ENCODE data around the gene CBFA2T2.
"Not testable (repeated sequence)": the region's sequence is repeated elsewhere in the genome, so short reads cannot be mapped to it uniquely, and the experiment has no call there.

CBFA2T2 gene

GRCh38 chr20:33560026-33560425 is 70.1 kb downstream of the CBFA2T2 start:
- Histone ChIP-seq H3K27ac (ENCODE audit: low read depth in 2 of 2, low read length in 2 of 2) (peak overlapping the region in 1 of 2 donors; percentile 5), H3K4me1 (ENCODE audit: control insufficient read depth in 2 of 2, insufficient read depth in 2 of 2, low read length in 2 of 2) (peaks cover 9 to 21% of the 10 kb centered on the region in 2 donors)

GRCh38 chr20:33561053-33561452 is 71.2 kb downstream of the CBFA2T2 start:
- H3K36me3 ChIP-seq (ENCODE audit: control insufficient read depth in 2 of 2, insufficient read depth in 2 of 2, low read length in 2 of 2); H3K9me3 ChIP-seq (ENCODE audit: control insufficient read depth in 2 of 2, low read length in 2 of 2); H3K27me3 ChIP-seq (ENCODE audit: control insufficient read depth in 2 of 2, insufficient read depth in 2 of 2, low read length in 2 of 2); H3K4me3 ChIP-seq (ENCODE audit: low read length in 2 of 2); H3K9ac ChIP-seq (ENCODE audit: low read depth in 1 of 2, low read length in 2 of 2); H3K27ac ChIP-seq (ENCODE audit: low read depth in 2 of 2, low read length in 2 of 2): not testable (repeated sequence)
- peaks cover 4 to 14% of the 10 kb centered on the region in 2 donors for H3K4me1 ChIP-seq (ENCODE audit: control insufficient read depth in 2 of 2, insufficient read depth in 2 of 2, low read length in 2 of 2)

More at GRCh38 chr20:33560026-33560425, 70.1 kb downstream of the CBFA2T2 start:
- Histone ChIP-seq H3K4me3 (ENCODE audit: low read length in 2 of 2) (no peak overlapping the region), H3K36me3 (ENCODE audit: control insufficient read depth in 2 of 2, insufficient read depth in 2 of 2, low read length in 2 of 2) (peaks cover 0 to 3% of the 10 kb centered on the region in 2 donors), H3K9ac (ENCODE audit: low read depth in 1 of 2, low read length in 2 of 2) (no peak overlapping the region), H3K27me3 (ENCODE audit: control insufficient read depth in 2 of 2, insufficient read depth in 2 of 2, low read length in 2 of 2) (no peaks in the 10 kb centered on the region), H3K9me3 (ENCODE audit: control insufficient read depth in 2 of 2, low read length in 2 of 2) (no peaks in the 10 kb centered on the region)

GRCh38 chr20:33561692-33562601 is 72.1 kb downstream of the CBFA2T2 start:
- H3K9ac ChIP-seq (ENCODE audit: low read depth in 1 of 2, low read length in 2 of 2) = peak overlapping the region; percentile 41 to 63
- H3K9me3 ChIP-seq (ENCODE audit: control insufficient read depth in 2 of 2, low read length in 2 of 2) = no peaks in the 10 kb centered on the region
- H3K4me1 ChIP-seq (ENCODE audit: control insufficient read depth in 2 of 2, insufficient read depth in 2 of 2, low read length in 2 of 2) = peaks cover 4 to 19% of the 10 kb centered on the region in 2 donors
- H3K27ac ChIP-seq (ENCODE audit: low read depth in 2 of 2, low read length in 2 of 2) = peak overlapping the region; percentile 54 to 73
- peak overlapping the region; percentile 37 to 56 for H3K4me3 ChIP-seq (ENCODE audit: low read length in 2 of 2)
- no peaks in the 10 kb centered on the region for H3K36me3 ChIP-seq (ENCODE audit: control insufficient read depth in 2 of 2, insufficient read depth in 2 of 2, low read length in 2 of 2)
- no peaks in the 10 kb centered on the region for H3K27me3 ChIP-seq (ENCODE audit: control insufficient read depth in 2 of 2, insufficient read depth in 2 of 2, low read length in 2 of 2)

DNA sequence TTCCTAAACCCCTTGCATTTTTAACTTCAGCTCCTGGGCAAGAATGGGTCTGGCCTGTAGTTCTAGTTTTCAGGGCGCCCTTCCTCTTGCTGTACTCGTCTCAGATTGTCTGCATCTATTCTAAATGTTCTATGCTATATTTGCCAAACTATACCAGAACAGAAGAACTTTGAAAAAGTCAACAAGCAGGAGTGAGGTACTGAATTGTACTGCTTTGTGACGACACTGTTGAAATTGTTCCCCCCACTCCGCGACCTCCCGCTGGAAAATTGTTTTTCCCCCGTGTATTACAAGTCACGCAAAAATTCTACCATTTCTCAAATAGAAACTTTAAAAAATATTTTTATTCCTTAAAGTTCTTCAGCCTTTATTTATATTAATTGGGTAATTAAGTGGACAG is 73.9 kb downstream of the CBFA2T2 start:
- H3K27me3 ChIP-seq (ENCODE audit: control insufficient read depth in 2 of 2, insufficient read depth in 2 of 2, low read length in 2 of 2) = no peaks in the 10 kb centered on the region
- H3K4me3 ChIP-seq (ENCODE audit: low read length in 2 of 2) = no peak overlapping the region
- H3K4me1 ChIP-seq (ENCODE audit: control insufficient read depth in 2 of 2, insufficient read depth in 2 of 2, low read length in 2 of 2) = peaks cover 11 to 21% of the 10 kb centered on the region in 2 donors
- no peak overlapping the region for H3K9ac ChIP-seq (ENCODE audit: low read depth in 1 of 2, low read length in 2 of 2)
- H3K9me3 ChIP-seq (ENCODE audit: control insufficient read depth in 2 of 2, low read length in 2 of 2) = no peaks in the 10 kb centered on the region
- H3K36me3 ChIP-seq (ENCODE audit: control insufficient read depth in 2 of 2, insufficient read depth in 2 of 2, low read length in 2 of 2) = no peaks in the 10 kb centered on the region
- H3K27ac ChIP-seq (ENCODE audit: low read depth in 2 of 2, low read length in 2 of 2) = no peak overlapping the region

DNA sequence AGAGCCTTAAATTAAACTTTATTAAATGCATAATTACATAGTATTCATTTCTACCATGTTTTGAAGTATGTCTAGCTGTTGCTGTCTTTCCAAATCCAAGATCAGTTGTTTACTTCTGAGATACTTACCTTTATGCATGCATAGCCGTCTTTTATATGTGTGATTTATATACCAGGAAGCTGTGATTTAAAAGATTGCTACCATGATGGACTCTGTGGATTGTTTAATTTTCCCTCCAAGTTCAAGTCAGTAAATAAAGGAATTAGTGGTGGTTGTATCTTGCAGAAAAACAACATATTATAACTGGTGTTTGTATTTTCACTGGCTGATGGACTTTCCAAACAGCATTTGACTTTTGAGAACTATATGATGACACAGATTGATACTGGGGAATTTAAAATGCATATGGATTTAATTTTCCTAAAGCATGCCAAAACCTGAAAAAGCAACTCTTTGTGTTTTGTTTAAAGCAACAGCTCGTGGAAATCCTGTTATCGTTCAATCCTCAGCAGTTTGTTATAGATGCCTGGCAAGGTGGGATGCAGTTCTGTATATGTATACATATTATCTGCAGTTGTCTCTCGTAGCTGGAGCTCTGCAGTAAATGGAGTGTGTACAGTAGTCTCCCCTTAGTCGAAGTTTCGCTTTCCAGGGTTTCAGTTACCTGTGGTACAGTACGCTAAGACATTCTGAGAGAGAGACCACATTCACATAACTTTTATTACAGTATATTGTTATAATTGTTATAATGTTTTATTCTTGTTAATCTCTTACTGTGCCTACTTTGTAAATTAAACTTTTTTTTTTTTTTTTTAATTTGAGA is 77.1 kb downstream of the CBFA2T2 start:
- no peaks in the 10 kb centered on the region for H3K36me3 ChIP-seq (ENCODE audit: control insufficient read depth in 2 of 2, insufficient read depth in 2 of 2, low read length in 2 of 2)
- H3K27me3 ChIP-seq (ENCODE audit: control insufficient read depth in 2 of 2, insufficient read depth in 2 of 2, low read length in 2 of 2) = no peaks in the 10 kb centered on the region
- peaks cover 14 to 15% of the 10 kb centered on the region in 2 donors for H3K4me1 ChIP-seq (ENCODE audit: control insufficient read depth in 2 of 2, insufficient read depth in 2 of 2, low read length in 2 of 2)
- H3K4me3 ChIP-seq (ENCODE audit: low read length in 2 of 2) = peak overlapping the region; percentile 33 to 39
- H3K27ac ChIP-seq (ENCODE audit: low read depth in 2 of 2, low read length in 2 of 2) = peak overlapping the region in 1 of 2 donors; percentile 3
- H3K9me3 ChIP-seq (ENCODE audit: control insufficient read depth in 2 of 2, low read length in 2 of 2) = no peaks in the 10 kb centered on the region
- H3K9ac ChIP-seq (ENCODE audit: low read depth in 1 of 2, low read length in 2 of 2) = no peak overlapping the region

DNA sequence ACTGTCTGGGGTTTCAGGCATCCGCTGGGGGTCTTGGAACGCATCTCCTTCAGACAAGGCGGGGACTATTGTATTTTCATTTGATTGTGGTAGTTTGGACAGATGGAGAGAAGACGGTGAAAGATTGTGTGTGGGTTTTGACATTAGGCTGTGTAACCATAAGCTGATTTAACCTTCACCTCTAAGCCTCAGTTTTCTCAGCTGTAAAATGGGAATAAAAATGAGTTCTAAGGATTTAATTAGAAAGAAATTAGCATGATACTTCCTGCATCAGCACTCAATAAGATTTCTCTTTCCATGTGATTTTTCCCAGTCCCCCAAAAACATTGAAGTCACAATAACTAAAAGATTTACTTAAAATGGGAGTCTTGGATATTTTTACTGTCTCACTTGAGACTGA is 78.1 kb downstream of the CBFA2T2 start:
- H3K9ac ChIP-seq (ENCODE audit: low read depth in 1 of 2, low read length in 2 of 2) = no peak overlapping the region
- no peak overlapping the region for H3K4me3 ChIP-seq (ENCODE audit: low read length in 2 of 2)
- no peak overlapping the region for H3K27ac ChIP-seq (ENCODE audit: low read depth in 2 of 2, low read length in 2 of 2)
- H3K4me1 ChIP-seq (ENCODE audit: control insufficient read depth in 2 of 2, insufficient read depth in 2 of 2, low read length in 2 of 2) = peaks cover 8 to 10% of the 10 kb centered on the region in 2 donors
- H3K9me3 ChIP-seq (ENCODE audit: control insufficient read depth in 2 of 2, low read length in 2 of 2) = no peaks in the 10 kb centered on the region
- no peaks in the 10 kb centered on the region for H3K36me3 ChIP-seq (ENCODE audit: control insufficient read depth in 2 of 2, insufficient read depth in 2 of 2, low read length in 2 of 2)
- H3K27me3 ChIP-seq (ENCODE audit: control insufficient read depth in 2 of 2, insufficient read depth in 2 of 2, low read length in 2 of 2) = no peaks in the 10 kb centered on the region

- peaks cover 8 to 10% of the 10 kb centered on the region in 2 donors for H3K4me1 ChIP-seq (ENCODE audit: control insufficient read depth in 2 of 2, insufficient read depth in 2 of 2, low read length in 2 of 2)
- no peaks in the 10 kb centered on the region for H3K36me3 ChIP-seq (ENCODE audit: control insufficient read depth in 2 of 2, insufficient read depth in 2 of 2, low read length in 2 of 2)
- no peak overlapping the region for H3K9ac ChIP-seq (ENCODE audit: low read depth in 1 of 2, low read length in 2 of 2)
- no peaks in the 10 kb centered on the region for H3K9me3 ChIP-seq (ENCODE audit: control insufficient read depth in 2 of 2, low read length in 2 of 2)
- no peaks in the 10 kb centered on the region for H3K27me3 ChIP-seq (ENCODE audit: control insufficient read depth in 2 of 2, insufficient read depth in 2 of 2, low read length in 2 of 2)
- H3K4me3 ChIP-seq (ENCODE audit: low read length in 2 of 2) = no peak overlapping the region
- H3K27ac ChIP-seq (ENCODE audit: low read depth in 2 of 2, low read length in 2 of 2) = no peak overlapping the region
Measured at GRCh38 chr20:33568378-33568777, 78.5 kb downstream of the CBFA2T2 start.

DNA sequence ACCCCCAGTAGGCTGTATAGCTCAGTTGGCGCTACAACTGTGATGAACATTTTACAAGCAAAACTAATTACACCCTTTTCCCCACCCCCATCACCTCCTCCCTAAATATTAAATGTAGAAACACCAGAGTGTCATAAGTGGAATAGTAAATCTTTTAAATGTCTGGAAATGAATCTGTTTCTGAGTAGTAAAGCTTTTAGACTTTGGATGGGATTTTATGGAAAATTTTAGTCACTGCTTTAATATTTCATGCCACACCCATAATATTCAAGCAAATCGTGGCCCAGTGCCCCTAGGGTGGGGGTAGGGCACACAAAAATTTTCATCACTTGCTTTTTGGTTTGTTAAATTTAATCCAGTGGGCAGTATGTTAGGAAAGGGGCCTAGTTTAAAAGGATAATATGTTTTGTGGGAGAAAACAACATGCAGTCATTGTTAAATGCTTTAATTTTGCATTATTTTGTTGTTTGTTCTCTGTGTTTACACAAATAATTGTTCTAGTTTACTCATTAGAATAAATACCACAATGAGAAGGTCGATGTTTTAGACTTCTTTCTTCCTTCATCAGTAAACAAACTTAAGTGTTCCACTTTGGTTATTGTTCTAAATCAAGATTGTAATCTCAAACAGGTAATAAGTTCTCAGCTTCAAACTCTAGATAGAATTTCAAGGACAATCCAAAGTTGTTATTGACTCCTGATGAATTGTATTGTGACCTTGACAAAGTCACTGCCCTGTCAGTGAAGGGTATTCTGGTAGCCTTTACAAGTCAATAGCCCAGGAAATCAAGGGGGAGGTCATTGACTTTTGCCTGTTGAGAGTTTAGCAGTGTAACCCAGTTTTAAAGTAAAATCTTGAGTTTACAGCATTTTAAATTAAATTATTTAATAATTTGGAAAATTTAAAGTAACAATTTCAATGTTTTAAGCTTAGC is 79.2 kb downstream of the CBFA2T2 start:
- Histone ChIP-seq H3K27me3 (ENCODE audit: control insufficient read depth in 2 of 2, insufficient read depth in 2 of 2, low read length in 2 of 2) (no peaks in the 10 kb centered on the region), H3K4me3 (ENCODE audit: low read length in 2 of 2) (no peak overlapping the region), H3K27ac (ENCODE audit: low read depth in 2 of 2, low read length in 2 of 2) (no peak overlapping the region), H3K4me1 (ENCODE audit: control insufficient read depth in 2 of 2, insufficient read depth in 2 of 2, low read length in 2 of 2) (peaks cover 8 to 10% of the 10 kb centered on the region in 2 donors), H3K36me3 (ENCODE audit: control insufficient read depth in 2 of 2, insufficient read depth in 2 of 2, low read length in 2 of 2) (no peaks in the 10 kb centered on the region), H3K9ac (ENCODE audit: low read depth in 1 of 2, low read length in 2 of 2) (no peak overlapping the region), H3K9me3 (ENCODE audit: control insufficient read depth in 2 of 2, low read length in 2 of 2) (no peaks in the 10 kb centered on the region)

- Histone ChIP-seq H3K9ac (ENCODE audit: low read depth in 1 of 2, low read length in 2 of 2) (no peak overlapping the region), H3K27ac (ENCODE audit: low read depth in 2 of 2, low read length in 2 of 2) (no peak overlapping the region), H3K9me3 (ENCODE audit: control insufficient read depth in 2 of 2, low read length in 2 of 2) (no peaks in the 10 kb centered on the region), H3K4me1 (ENCODE audit: control insufficient read depth in 2 of 2, insufficient read depth in 2 of 2, low read length in 2 of 2) (peaks cover 8 to 10% of the 10 kb centered on the region in 2 donors), H3K27me3 (ENCODE audit: control insufficient read depth in 2 of 2, insufficient read depth in 2 of 2, low read length in 2 of 2) (no peaks in the 10 kb centered on the region), H3K4me3 (ENCODE audit: low read length in 2 of 2) (no peak overlapping the region), H3K36me3 (ENCODE audit: control insufficient read depth in 2 of 2, insufficient read depth in 2 of 2, low read length in 2 of 2) (no peaks in the 10 kb centered on the region)
Measured at GRCh38 chr20:33569802-33570391, 80.0 kb downstream of the CBFA2T2 start.

Measured in mucosa of rectum (tissue), 2 donors.